Hematopoietic multipotent progenitor cell treated with erythropoietin and hydrocortisone succinate and interleukin-3 and kit ligand, for 15 days (in vitro differentiated cells): ENCODE results near the gene TNKS1BP1.
"Not testable (repeated sequence)": the region's sequence is repeated elsewhere in the genome, so short reads cannot be mapped to it uniquely, and the experiment has no call there.

Experiments used
- DNase-seq: peaks from one replicate; pipeline ENCODE4 v3.0.0-alpha.2; 2015; ENCODE audit warnings: low spot score

Gene TNKS1BP1

DNA sequence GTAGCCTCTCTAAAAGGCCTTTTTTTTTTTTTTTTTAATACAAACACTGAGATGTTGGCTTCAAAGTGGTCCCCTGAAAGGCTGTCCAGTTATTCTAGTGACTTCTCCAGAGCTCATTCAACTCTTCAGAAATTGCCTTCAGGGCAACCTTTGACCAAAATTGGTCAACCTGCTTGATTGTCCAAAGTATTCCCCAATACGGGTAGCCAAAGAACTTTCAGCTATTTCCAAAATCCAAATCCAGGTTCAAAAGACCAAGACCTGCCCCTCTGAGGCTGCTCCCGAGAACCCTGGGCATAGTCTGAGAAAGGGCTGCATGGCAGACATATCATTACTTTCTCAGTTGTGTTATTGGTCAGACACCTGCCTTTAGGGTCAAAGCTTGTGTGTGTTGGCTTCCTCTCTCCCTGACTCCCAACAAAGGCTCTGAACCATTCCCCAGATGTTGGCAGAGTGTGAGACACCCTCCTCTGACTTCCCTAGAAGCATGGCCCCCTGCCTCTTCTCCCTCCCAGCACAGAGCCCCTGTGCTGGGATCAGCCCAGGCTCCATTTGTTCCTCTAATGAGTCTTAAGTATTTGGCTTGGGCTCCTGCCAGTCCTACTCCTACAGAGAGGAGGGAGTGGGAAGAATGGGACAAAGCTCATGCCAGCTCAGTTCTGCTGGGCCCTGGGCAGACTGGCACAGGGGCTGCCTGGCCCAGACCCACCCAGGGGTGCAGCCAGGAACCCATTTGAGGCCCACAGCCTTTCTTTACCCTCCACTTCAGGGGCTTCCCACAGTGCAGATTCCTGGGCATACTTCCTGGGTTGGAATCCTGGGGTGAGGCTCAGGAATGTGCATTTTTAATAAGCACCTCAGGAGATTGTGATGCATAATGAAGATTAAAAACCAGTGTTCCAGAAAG lies 30.3 kb downstream of the TNKS1BP1 start:
- no peak for DNase-seq

DNA sequence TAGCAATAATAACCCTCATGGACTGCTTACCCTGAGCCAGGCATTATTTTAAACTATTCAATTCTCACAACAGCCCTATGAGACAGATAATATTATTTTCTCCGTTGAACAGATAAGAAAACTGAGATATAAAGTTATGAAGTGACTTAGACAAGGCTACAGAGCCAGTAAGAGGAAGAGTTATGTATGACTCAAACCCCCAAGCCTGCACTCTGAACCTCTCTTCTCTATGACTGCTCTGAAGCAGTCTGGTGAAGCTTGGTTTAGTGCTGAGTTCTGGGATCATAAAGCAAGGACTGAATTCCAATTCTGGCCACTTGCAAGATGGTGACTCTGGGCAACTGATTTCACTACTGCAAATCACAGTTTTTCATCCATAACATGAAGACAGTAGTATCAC lies 34.5 kb downstream of the TNKS1BP1 start:
- no peak for DNase-seq

- no peak for DNase-seq
These were observed 35.8 kb downstream of the TNKS1BP1 start for GRCh38 chr11:57288771-57289579.

DNA sequence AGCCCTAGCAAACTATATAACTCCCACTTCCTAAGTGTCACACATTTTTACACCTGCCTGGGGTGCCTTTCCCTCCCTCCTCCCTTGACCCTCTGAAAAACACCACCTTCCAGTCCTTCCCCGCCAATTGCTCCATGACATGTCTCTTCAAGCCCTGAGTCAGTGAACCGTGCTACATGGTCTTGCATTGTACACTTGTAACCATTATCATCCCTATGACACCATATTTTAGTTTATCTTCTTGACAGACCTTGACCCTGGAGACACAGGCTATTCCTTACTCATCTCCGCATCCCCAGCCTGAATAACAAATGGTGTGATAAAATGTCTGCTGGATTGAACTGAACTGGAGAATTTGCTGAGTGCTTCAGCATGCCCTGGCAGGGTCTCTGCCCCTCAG lies 36.9 kb downstream of the TNKS1BP1 start:
- DNase-seq = no peak

- no peak for DNase-seq
These were observed 41.3 kb downstream of the TNKS1BP1 start for GRCh38 chr11:57283231-57283990.

DNA sequence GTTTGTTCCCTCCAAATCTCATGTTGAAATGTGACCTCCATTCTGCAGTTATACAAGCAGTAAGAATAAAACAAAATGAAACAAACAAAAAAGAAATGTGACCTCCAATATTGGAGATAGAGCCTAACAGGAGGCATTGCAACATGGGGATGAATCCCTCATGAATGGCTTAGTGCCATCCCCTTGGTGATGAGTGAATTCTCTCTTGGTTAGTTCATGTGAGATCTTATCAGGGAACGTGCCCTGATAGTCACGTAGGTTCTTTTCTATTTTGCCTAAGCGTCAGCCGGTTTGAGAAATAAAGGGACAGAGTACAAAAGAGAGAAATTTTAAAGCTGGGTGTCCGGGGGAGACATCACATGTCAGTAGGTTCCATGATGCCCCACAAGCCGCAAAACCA lies 43.2 kb downstream of the TNKS1BP1 start:
- not testable (repeated sequence) for DNase-seq

DNA sequence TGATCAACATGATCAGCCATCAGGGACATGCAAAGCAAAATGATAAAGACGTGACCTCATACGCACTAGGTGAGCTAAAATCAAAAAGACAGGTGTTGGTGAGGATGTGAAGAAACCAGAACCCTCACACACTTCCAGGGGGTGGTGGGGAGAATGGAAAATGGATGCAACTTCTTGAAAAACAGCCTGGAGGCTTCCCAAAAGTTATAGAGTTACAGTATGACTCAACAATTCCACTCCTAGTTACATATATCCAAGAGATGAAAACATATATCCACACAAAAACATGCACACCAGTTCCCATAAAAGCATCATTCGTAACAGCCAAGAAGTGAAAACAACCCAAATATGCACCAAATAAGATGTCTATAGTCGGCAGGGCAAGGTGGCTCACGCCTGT lies 45.6 kb downstream of the TNKS1BP1 start:
- DNase-seq = no peak

- no peak for DNase-seq
These were observed 46.0 kb downstream of the TNKS1BP1 start for GRCh38 chr11:57278721-57279095.

GRCh38 chr11:57277845-57278720 lies 46.7 kb downstream of the TNKS1BP1 start:
- DNase-seq = peak; percentile 23

DNA sequence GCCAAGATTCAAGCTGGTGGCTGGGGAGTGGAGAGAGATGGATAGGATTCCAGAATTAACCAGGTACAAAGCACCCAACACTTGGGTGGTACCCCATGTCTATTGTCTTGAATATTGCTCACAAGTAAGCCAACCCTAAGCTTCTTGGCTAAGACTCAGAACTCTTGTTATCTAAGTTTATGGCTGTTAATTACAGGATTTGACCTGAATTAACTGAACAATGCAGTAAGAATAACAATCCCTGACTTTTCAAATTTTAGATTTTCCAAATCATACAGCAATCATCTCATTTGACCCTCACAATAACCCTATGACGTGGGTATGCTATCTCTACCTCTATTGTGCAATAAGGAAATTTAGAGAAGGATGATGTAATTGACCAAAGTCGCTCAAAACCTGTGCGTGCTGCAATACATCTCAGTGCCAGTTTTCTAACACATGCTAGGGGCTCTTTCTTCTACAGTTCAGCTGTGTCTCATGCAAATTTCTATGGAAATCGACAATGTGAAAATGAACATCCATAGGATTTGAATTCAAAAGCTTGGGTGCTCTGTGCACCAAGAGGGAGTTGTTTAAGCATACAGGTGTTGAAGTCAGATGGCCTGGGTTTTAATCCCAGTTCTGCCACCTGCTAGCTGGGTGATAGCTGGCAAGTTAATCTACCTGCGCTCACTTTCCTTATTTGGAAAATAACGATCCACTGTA lies 47.6 kb downstream of the TNKS1BP1 start:
- DNase-seq = no peak

DNA sequence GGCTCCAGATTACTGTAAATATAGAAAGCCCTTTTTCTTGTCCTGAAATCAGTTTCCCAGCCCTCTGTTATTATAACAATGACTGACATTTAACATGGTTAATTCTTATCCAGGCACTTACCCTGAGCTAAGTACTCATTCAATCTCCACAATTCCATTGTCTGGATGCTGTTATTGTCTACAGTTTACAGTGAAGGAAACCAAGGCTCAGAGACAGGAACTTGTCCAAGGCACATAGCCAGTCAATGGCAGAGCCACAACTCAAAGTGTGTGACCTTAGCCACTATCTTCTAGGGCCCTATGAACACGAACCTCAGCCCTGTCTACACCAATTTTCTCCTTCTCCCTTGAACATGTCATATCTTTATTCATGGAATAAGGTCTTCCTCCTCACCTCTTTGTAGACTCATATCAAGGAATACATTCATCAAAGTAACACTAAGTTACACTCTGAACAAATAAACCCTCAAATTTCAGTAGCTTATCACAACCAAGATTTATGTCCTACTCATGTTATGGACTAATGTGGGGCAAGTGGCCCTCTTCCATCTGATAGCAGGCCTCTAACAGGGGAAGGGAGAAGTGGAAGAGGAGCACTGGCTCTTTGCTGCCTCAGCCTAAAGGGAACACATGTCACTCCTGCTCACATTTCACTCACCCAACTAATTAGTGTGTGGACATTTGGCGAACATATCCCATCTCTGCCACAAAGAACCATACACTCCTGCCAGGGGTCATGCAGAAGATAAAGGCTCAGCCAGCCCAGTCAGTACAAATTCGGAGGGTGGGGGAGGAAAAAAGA lies 48.4 kb downstream of the TNKS1BP1 start:
- no peak for DNase-seq

- DNase-seq = no peak
These were observed 49.2 kb downstream of the TNKS1BP1 start for GRCh38 chr11:57275582-57275981.

DNA sequence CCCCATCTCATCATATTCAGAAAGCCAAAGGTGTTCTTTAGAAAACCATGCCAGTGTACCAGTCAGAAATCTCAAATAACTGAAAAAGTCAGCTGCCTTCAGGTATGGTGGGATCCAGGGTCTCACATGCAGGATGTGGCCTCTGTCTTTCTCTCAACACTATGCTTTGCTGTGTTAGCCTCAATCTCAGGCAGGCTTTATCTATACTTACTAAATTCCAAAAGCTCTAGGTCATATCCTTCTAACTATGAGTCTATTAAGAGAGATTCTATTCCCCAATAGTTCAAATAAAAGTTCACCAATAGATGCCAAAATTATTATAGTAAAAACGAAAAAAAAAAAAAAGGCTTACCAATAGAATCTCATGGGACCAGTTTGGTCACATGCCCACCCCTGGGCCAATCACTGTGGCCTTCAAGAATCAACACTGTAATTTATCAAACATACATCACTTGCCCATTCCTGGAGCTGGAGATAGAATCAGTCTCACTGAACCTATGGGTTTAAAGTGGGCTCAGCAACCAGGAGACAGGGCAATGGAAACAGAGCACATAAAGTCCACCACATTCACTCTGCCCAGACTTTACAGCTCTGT lies 49.8 kb downstream of the TNKS1BP1 start:
- DNase-seq = no peak

- DNase-seq = no peak
These were observed 51.2 kb downstream of the TNKS1BP1 start for GRCh38 chr11:57273448-57274058.

- no peak for DNase-seq
These were observed 55.2 kb downstream of the TNKS1BP1 start for GRCh38 chr11:57269571-57270021.

DNA sequence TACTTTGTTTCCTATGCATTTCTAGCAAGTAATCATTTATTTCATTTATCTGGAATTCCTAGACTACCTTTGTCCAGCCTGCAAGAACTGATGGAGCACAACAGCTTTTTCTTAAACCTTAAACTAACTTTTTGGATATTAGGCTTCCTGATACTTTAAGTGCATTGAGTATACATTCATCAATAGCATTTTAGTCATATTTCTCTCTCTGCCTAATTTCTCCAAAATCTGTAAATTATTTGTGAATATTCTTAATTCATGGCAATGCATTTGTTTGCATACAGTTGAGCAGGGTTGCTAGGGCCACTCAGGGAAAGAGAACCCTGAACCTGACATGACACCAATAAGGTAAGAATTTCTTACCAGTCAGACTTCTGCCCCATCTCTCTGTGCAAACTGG lies 58.6 kb downstream of the TNKS1BP1 start:
- DNase-seq = no peak

GRCh38 chr11:57263351-57263750 lies 61.4 kb downstream of the TNKS1BP1 start:
- no peak for DNase-seq

DNA sequence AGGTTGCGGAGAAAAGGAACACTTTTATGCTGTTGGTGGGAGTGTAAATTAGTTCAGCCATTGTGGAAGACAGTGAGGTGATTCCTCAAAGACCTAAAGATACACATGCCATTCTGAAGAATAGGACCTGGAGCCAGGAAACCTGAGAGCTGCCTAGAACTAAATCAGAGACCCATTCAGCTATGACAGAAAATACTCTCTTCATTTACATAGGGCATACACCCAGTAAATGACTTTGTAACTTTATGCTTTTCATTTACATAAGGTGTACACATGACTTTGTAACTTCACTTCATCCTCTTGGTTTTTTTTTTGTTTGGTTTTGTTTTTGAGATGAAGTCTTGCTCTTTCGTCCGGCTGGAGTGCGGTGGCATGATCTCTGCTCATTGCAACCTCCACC lies 62.6 kb downstream of the TNKS1BP1 start:
- DNase-seq = no peak
